GM18861 (cell line): Measurements from ENCODE around the gene DCUN1D2.
"Not testable (repeated sequence)": the region's sequence is repeated elsewhere in the genome, so short reads cannot be mapped to it uniquely, and the experiment has no call there.

ENCODE experiments used
- ATAC-seq: cut with Tn5 transposase; IDR thresholded peaks from one replicate; pipeline ENCODE4 v1.9.1; 2021; ENCODE audit not compliant: unreplicated experiment

The DCUN1D2 gene

GRCh38 chr13:113491982-113492381 is 1.5 kb upstream of the DCUN1D2 start:
- ATAC-seq: no peak

GRCh38 chr13:113491418-113491883 is 940 bp upstream of the DCUN1D2 start:
- no peak for ATAC-seq

GRCh38 chr13:113489549-113490495 is 689 bp downstream of the DCUN1D2 start:
- ATAC-seq: peak; percentile 0

- ATAC-seq: no peak
Observed at GRCh38 chr13:113489171-113489548, 1.4 kb downstream of the DCUN1D2 start.

- ATAC-seq: no peak
Observed at GRCh38 chr13:113488283-113488682, 2.2 kb downstream of the DCUN1D2 start.

- no peak for ATAC-seq
Observed at GRCh38 chr13:113486698-113487097, 3.8 kb downstream of the DCUN1D2 start.

- no peak for ATAC-seq
Observed at GRCh38 chr13:113485545-113485944, 5.0 kb downstream of the DCUN1D2 start.

GRCh38 chr13:113483504-113484293 is 6.8 kb downstream of the DCUN1D2 start:
- ATAC-seq: no peak

GRCh38 chr13:113483081-113483480 is 7.4 kb downstream of the DCUN1D2 start:
- ATAC-seq: no peak

GRCh38 chr13:113479179-113479578 is 11.3 kb downstream of the DCUN1D2 start:
- ATAC-seq: no peak

- no peak for ATAC-seq
Observed at GRCh38 chr13:113477724-113478123, 12.8 kb downstream of the DCUN1D2 start.

GRCh38 chr13:113476811-113477210 is 13.7 kb downstream of the DCUN1D2 start:
- ATAC-seq: no peak

- ATAC-seq: no peak
Observed at GRCh38 chr13:113475911-113476310, 14.6 kb downstream of the DCUN1D2 start.

GRCh38 chr13:113475280-113475679 is 15.2 kb downstream of the DCUN1D2 start:
- no peak for ATAC-seq

GRCh38 chr13:113474179-113474578 is 16.3 kb downstream of the DCUN1D2 start:
- ATAC-seq: no peak

- ATAC-seq: no peak
Observed at GRCh38 chr13:113472355-113473025, 18.0 kb downstream of the DCUN1D2 start.

GRCh38 chr13:113471844-113472243 is 18.7 kb downstream of the DCUN1D2 start:
- no peak for ATAC-seq

- ATAC-seq: not testable (repeated sequence)
Observed at GRCh38 chr13:113470635-113471163, 19.8 kb downstream of the DCUN1D2 start.

- no peak for ATAC-seq
Observed at GRCh38 chr13:113470073-113470472, 20.4 kb downstream of the DCUN1D2 start.

GRCh38 chr13:113469582-113469981 is 20.9 kb downstream of the DCUN1D2 start:
- no peak for ATAC-seq
